OCI-LY3 (cell line): ENCODE measurements around the gene CCNL1.

ENCODE experiments used
- EZH2phosphoT487 ChIP-seq: fragments of 200-600 bp; shearing (Covaris generic); IDR thresholded peaks from 2 replicates; pipeline ENCODE4 v1.6.1; 2018; ENCODE audit warnings: antibody characterized with exemption, mixed run types, low read depth
- TF ChIP-seq, protein P1 (sequence below): fragments of 200-600, 300-600 bp; sonication (generic); IDR thresholded peaks from 2 replicates; pipeline ENCODE4 v1.5.1; 2014; ENCODE audit warnings: antibody characterized with exemption, low read length, low read depth

GRCh38 chr3:157122116-157122515, 37.8 kb downstream of the CCNL1 start:
- TF ChIP-seq, protein P1, sequence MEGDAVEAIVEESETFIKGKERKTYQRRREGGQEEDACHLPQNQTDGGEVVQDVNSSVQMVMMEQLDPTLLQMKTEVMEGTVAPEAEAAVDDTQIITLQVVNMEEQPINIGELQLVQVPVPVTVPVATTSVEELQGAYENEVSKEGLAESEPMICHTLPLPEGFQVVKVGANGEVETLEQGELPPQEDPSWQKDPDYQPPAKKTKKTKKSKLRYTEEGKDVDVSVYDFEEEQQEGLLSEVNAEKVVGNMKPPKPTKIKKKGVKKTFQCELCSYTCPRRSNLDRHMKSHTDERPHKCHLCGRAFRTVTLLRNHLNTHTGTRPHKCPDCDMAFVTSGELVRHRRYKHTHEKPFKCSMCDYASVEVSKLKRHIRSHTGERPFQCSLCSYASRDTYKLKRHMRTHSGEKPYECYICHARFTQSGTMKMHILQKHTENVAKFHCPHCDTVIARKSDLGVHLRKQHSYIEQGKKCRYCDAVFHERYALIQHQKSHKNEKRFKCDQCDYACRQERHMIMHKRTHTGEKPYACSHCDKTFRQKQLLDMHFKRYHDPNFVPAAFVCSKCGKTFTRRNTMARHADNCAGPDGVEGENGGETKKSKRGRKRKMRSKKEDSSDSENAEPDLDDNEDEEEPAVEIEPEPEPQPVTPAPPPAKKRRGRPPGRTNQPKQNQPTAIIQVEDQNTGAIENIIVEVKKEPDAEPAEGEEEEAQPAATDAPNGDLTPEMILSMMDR: no peak
- no peak for TF ChIP-seq EZH2phosphoT487
